Neuron (in vitro differentiated cells): ENCODE measurements around the gene CARF.
A peak's percentile ranks its signal among the peaks of the same experiment; 100 is the strongest.
"Not testable (repeated sequence)": the region's sequence is repeated elsewhere in the genome, so short reads cannot be mapped to it uniquely, and the experiment has no call there.

ENCODE experiments used
- H2AFZ ChIP-seq: one replicate; pipeline ENCODE4 v1.6.1; 2013; ENCODE audit warnings: low read depth, mild to moderate bottlenecking, inconsistent platforms, low read length, moderate library complexity
- H3K27me3 ChIP-seq: one replicate; pipeline ENCODE4 v1.6.1; 2013; ENCODE audit warnings: low read length; ENCODE audit not compliant: insufficient read depth
- H3K36me3 ChIP-seq: one replicate; pipeline ENCODE4 v1.6.1; 2013; ENCODE audit warnings: low read length; ENCODE audit not compliant: insufficient read depth
- H3K4me1 ChIP-seq: one replicate; pipeline ENCODE4 v1.6.1; 2013; ENCODE audit warnings: low read length; ENCODE audit not compliant: insufficient read depth
- H3K4me3 ChIP-seq: 2 replicates; pipeline ENCODE4 v1.5.1; 2013; ENCODE audit warnings: mild to moderate bottlenecking, low read length, moderate library complexity
- H3K9me3 ChIP-seq: one replicate; pipeline ENCODE4 v1.6.1; 2013; ENCODE audit warnings: low read length

Gene CARF, protein sequence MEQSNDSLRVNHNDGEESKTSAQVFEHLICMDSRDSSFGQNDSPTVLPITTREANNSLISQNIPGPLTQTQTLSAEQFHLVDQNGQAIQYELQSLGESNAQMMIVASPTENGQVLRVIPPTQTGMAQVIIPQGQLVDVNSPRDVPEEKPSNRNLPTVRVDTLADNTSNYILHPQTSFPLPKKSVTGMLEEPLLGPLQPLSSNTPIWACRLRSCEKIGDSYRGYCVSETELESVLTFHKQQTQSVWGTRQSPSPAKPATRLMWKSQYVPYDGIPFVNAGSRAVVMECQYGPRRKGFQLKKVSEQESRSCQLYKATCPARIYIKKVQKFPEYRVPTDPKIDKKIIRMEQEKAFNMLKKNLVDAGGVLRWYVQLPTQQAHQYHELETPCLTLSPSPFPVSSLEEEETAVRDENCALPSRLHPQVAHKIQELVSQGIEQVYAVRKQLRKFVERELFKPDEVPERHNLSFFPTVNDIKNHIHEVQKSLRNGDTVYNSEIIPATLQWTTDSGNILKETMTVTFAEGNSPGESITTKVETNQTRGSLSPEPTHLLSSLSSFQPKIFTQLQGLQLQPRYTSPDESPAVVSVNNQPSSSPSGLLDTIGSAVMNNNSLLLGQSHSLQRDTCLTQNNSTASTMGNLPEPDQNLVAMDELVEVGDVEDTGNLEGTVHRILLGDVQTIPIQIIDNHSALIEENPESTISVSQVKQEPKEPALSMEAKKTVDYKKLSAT

DNA sequence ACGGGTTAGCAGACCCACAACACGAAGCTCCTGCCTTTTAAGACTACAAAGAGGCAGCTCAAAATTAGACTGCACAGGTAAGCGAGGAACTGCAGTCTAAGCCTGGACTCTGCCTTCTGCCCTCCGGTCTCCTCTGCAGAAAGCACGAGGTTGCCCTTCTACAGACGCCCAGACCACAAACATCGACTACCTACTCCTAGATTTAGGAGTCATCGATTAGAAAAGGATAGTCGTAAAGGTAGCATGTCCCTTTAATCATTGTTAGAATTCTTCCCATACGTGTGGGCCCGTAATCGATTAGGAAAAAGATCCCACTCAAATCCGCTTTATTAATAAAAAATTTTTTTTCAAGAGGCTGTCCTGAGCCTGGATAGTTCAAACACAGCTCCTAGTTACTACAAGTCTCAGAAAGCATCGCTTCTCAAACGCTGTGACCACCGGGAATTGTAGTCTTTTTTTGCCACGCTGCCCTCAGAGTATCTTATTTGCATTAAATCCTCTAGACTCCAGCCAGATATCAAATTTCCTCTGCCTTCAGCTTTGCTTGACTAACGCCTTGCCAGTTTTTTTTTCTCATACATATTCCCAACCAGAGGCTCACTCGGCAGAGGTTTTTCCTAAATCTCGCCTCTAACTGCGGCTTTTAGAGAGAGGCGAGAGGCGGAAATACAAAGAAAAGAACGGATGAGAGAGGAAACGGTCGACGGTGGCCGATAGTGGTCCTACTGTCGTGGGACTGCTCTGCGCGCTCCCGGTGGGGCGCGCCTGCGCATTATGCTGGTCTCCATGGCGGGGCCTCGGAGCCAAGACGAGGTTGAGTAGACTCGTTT lies at the start of gene CARF, which contains the start of gene WDR12:
Gene CARF (plus strand): TSS at position 764 of the 830 bp plus-strand sequence. CDS start 29,628 bp downstream, outside the sequence.
Gene WDR12 (minus strand): TSS at position 162 of the 830 bp plus-strand sequence. CDS start 197 bp downstream, outside the sequence.
- Histone ChIP-seq H3K9me3 (no peaks in the 10 kb centered on the region), H3K4me3 (peak within 1 kb of the TSS; percentile 99), H3K36me3 (no peaks in the 10 kb centered on the region)

DNA sequence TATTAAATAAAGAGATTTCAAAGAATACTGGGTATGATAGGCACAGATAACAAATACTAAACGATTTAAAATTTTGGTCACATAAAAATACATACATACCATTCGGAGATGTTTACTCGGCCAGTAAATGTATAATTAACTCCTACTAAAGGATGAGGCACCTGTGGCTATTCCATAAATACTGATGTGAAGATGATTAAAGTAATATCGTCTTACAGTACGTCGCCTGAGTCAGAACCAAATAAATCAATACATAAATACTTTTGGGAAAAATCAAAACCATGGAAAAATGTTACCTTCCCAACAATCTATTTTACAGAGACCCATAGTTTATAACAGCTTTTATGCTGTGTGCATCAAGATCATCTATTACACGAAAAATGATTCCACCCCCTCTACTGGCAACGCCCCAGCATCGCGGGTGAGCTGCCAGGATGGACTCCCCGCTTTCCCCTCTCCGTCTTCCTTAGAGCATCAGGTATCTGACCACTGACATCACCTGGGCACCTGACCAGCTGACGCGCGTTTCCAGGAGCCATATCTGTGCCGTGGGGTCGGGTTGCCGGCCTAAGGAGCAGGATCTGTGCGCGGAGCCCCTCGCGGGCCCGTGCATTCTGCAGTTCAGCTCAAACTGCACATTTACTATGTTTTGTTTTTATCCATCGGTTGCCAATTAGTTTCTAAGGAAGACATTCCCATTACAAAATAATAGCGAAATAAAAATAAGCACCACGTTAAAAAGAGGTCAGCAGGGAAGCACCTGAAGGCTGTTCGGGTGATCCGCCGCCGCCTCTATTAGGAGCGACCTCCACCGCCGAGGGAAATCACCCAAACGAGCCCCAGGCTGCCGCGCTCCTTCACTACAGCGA lies 41.4 kb upstream of the CARF start:
- Histone ChIP-seq H3K27me3 (no peaks in the 10 kb centered on the region), H3K36me3 (no peaks in the 10 kb centered on the region), H3K9me3 (no peaks in the 10 kb centered on the region), H2AFZ (peak overlapping the region; percentile 97), H3K4me1 (peaks cover 6% of the 10 kb centered on the region), H3K4me3 (peak overlapping the region; percentile 84)

More for the DNA sequence above, at the start of gene CARF, which contains the start of gene WDR12:
- Histone ChIP-seq H2AFZ (peak within 1 kb of the TSS; percentile 90), H3K27me3 (no peaks in the 10 kb centered on the region), H3K4me1 (peaks cover 5% of the 10 kb centered on the region)

DNA sequence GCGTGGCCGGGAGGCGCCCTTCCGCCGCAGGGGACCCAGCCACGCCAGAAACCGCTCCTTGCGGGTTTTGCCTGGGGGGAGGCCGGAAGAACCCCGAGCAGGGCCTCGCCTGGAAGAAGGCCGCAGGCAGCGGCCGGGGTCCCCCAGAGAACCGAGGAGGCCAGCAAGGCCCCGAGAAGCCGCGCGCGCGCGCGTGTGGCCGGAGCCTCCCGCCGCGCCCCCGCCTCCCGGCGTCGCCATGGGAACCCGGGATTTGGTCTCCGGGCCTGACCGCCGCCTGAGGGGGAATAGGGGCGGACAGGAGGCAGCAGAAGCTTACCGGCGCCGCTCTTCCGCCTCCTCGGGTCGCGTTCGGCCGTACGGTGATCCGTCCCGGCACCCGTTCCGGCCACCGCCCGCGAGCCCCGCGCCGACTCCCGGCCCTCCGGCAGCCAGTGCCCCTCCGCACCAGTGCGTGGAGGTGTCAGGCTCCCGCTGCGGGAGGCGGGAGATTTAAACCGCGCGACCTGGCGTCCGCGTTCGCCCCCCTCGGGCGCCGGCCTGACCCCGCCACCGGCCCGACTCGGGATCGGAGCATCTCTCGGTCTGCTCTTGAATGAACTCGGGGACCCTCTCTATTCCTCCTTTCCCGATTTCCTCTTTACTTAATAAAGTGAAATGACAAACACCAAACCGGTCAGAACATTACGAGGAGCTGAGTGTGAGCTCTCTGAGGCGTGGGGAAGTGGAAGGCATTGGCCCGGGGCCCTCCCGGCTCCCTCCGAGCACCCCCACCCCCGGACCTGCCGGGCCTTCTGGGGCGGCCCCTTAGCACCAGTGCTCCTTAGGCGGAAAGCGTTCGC lies 40.6 kb upstream of the CARF start, which contains the start of gene ICA1L:
Gene ICA1L (minus strand): TSS at position 467 of the 842 bp plus-strand sequence. CDS start 42,757 bp downstream, outside the sequence.
- no peaks in the 10 kb centered on the region for H3K9me3 ChIP-seq
- peak within 1 kb of the TSS; percentile 84 for H3K4me3 ChIP-seq
- peak within 1 kb of the TSS; percentile 97 for H2AFZ ChIP-seq
- H3K4me1 ChIP-seq, result peaks cover 6% of the 10 kb centered on the region
- H3K36me3 ChIP-seq, result no peaks in the 10 kb centered on the region
- no peaks in the 10 kb centered on the region for H3K27me3 ChIP-seq

DNA sequence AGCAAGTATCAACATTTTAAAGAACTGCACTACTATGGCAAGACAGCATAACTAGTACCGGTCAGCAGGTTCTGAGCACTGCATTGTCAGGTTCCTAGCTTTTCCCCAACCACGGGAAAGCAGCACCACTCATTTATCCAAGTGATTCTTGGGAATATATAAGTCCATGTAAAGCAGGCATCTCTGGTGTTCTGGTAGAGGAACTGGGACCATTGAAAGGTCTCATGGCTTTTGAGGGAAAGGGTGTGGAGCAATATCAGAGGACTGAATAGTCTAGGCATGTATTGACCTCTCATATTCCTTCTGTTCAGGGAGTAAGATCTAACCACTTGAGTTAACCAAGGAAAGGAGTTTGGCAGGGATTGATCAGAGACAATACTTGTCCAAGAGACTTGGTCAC lies 34.4 kb upstream of the CARF start:
- no peak overlapping the region for H3K4me3 ChIP-seq
- H2AFZ ChIP-seq, result no peak overlapping the region
- no peaks in the 10 kb centered on the region for H3K4me1 ChIP-seq
- H3K27me3 ChIP-seq, result no peaks in the 10 kb centered on the region
- peaks cover 41% of the 10 kb centered on the region for H3K36me3 ChIP-seq
- no peaks in the 10 kb centered on the region for H3K9me3 ChIP-seq

DNA sequence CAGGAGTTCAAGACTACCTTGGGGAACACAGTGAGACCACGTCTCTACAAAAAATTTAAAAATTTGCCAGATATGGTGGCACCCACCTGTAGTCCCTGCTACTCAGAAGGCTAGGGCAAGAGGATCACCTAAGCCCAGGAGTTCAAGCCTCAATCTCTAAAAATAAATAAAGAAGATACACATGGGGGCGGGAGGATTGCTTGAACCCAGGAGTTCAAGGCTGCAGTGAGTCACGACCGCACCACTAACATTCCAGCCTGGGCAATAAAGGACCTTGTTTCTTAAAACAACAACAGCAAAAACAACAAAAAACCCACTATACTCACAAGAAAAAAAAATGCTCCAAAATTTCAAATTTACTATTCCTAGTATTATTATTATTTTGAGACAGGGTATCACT lies 30.5 kb upstream of the CARF start:
- Histone ChIP-seq H3K4me1 (no peaks in the 10 kb centered on the region), H3K4me3 (no peak overlapping the region), H3K27me3 (no peaks in the 10 kb centered on the region), H3K9me3 (no peaks in the 10 kb centered on the region), H2AFZ (no peak overlapping the region), H3K36me3 (peaks cover 70% of the 10 kb centered on the region)

DNA sequence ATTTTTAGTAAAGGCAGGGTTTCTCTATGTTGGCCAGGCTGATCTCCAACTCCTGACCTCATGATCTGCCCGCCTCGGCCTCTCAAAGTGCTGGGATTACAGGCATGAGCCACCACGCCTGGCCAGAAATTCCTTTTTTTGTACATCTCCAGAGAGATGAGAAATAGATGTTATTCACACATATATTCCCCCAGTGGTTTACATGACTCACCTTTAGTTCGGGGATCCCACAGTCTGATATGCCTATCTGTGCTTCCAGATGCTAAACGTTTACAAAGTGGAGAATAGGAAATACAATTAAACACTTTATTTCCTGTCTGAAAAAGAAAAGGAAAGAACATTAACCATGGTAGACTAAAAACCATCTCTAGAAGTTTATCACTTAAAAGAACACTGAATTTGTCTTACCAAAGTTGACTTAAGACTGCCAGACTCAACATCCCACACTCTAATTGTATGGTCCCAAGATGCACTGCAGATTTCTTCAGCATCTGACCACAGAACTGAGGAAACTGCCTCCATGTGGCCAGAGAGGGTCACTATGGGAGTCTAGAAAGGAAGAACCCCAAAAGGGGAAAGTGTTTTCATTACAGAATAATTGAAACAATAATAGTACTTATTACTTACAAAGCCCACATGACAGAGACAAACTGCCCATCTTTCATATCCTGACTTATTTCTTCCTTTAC lies 27.9 kb upstream of the CARF start:
- Histone ChIP-seq H3K36me3 (peaks cover 77% of the 10 kb centered on the region), H3K4me1 (no peaks in the 10 kb centered on the region), H2AFZ (no peak overlapping the region), H3K27me3 (no peaks in the 10 kb centered on the region), H3K9me3 (no peaks in the 10 kb centered on the region), H3K4me3 (no peak overlapping the region)

DNA sequence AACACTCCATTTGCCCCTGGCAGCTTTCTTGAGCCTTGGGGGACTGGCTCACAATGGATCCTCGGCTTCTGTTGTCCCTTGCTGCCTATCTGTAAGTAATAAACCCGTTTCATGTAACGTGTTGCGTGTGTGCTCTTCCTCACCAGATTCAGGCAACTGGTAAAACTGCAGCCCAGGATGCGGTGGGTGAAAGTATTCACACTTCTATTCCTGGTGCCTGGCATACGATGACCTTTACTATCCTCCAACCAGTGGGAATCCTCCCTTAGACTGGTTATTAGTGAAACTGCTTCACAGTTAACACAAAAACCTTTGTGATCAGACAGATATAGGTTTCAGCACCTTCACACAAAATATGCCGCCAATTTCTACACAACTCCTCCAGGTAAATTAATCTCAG lies 26.9 kb upstream of the CARF start:
- peaks cover 76% of the 10 kb centered on the region for H3K36me3 ChIP-seq

DNA sequence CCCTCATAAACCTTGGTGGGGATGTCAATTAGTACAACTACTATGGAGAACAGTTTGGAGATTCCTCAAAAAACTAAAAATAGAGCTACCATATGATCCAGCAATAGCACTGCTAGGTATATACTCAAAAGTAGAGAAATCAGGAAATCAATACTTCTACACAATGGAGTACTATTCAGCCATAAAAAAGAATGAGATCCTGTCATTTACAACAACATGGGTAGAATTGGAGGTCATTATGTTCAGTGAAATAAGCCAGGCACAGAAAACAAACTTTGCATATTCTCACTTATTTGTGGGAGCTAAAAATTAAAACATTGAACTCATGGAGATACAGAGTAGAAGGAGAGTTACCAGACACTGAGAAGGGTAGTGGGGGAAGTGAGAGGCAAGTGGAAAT lies 6.6 kb upstream of the CARF start:
- H3K36me3 ChIP-seq, result peaks cover 19% of the 10 kb centered on the region
- not testable (repeated sequence) for H3K4me1 ChIP-seq, H3K4me3 ChIP-seq, H3K27me3 ChIP-seq, H3K9me3 ChIP-seq, H2AFZ ChIP-seq

More for the DNA sequence above, 26.9 kb upstream of the CARF start:
- H2AFZ ChIP-seq, result no peak overlapping the region
- no peaks in the 10 kb centered on the region for H3K9me3 ChIP-seq
- no peak overlapping the region for H3K4me3 ChIP-seq
- no peaks in the 10 kb centered on the region for H3K27me3 ChIP-seq
- no peaks in the 10 kb centered on the region for H3K4me1 ChIP-seq

DNA sequence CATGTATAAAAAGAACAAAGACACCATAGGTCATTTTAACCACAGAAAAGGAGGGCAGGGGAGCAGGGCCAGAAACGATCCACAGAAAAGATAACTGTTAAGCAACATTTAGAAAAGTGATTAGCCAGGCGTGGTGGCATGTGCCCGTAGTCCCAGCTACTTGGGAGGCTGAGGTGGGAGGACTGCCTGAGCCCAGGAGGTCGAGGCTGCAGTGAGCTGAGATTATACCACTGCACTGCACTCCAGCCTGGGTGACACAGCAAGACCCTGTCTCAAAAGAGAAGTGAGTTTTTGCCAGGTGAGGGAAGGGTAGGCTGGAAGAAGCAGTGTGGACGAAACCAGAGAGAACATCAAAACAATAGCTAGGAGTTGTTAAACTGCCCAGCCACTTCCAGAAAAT lies 3.9 kb upstream of the CARF start:
- Histone ChIP-seq H2AFZ (no peak overlapping the region), H3K36me3 (peaks cover 12% of the 10 kb centered on the region), H3K4me1 (peaks cover 5% of the 10 kb centered on the region), H3K9me3 (peaks cover 4% of the 10 kb centered on the region), H3K27me3 (no peaks in the 10 kb centered on the region), H3K4me3 (no peak overlapping the region)

DNA sequence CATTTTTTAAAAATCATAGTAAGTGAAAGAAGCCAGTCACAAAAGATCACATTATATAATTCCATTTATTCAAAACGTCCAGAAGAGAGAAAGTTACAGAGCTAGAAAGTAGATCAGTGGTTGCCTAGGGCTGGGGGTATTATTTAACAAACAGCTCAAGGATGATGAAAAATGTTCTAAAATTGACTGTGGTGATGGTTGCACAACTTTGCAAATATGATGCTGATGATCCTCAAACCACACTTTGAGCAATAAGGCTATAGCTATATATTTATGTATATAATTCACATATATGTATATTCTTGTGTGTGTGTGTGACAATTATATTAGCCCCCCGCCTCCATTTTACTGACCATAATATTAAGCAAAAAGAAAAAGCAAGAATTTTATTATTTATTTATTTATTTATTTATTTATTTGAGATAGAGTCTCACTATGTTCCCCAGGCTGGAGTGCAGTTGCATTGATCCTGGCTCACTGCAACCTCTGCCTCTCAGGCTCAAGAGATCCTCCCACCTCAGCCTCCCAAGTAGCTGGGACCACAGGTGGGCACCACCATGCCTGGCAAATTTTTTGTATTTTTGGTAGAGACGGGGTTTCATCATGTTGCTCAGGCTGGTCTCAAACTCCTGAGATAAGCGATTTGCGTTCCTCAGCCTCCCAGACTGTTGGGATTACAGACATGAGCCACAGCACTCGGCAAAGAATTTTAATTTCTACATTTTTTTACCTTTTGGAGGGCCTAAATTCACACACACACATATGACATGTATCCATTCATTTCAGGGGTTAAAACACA lies 2.5 kb upstream of the CARF start:
- no peak overlapping the region for H3K4me3 ChIP-seq

More for the DNA sequence above, 2.5 kb upstream of the CARF start:
- no peaks in the 10 kb centered on the region for H3K27me3 ChIP-seq
- H3K9me3 ChIP-seq, result peaks cover 4% of the 10 kb centered on the region
- H2AFZ ChIP-seq, result no peak overlapping the region
- peaks cover 12% of the 10 kb centered on the region for H3K36me3 ChIP-seq
- peaks cover 5% of the 10 kb centered on the region for H3K4me1 ChIP-seq
